Sigmoid colon (tissue), 7 donors: ENCODE results near the gene IL1RAPL2. TPM values are rescaled to one million over a fixed set of nuclear protein-coding genes. Genes with fewer than 3 reads are reported as not detected.

Source experiments
- DNase-seq: peaks from one replicate; pipeline ENCODE4 v3.0.0-alpha.2; 2019
- H3K27ac ChIP-seq, 4 donors: fragments of 200-600 bp; sonication (generic); one replicate each; pipeline ENCODE4 v1.5.1; 2016 to 2019; ENCODE audit warnings: mild to moderate bottlenecking in 1 of 4
- H3K27me3 ChIP-seq, 3 donors: fragments of 200-600 bp; sonication (generic); one replicate each; pipeline ENCODE4 v1.5.1; 2019; ENCODE audit warnings: mild to moderate bottlenecking in 1 of 3
- H3K36me3 ChIP-seq, 4 donors: fragments of 200-600 bp; sonication (generic); one replicate each; pipeline ENCODE4 v1.5.1; 2016 to 2019
- H3K4me1 ChIP-seq, 4 donors: fragments of 200-600 bp; sonication (generic); one replicate each; pipeline ENCODE4 v1.5.1; 2017 to 2019
- H3K4me3 ChIP-seq, 4 donors: fragments of 200-600 bp; sonication (generic); one replicate each; pipeline ENCODE4 v1.5.1; 2017 to 2019; ENCODE audit warnings: mild to moderate bottlenecking in 2 of 4, moderate library complexity in 1 of 4
- H3K9me3 ChIP-seq, 4 donors: fragments of 200-600 bp in 3 of 4; sonication (generic) in 3 of 4; one replicate each; pipeline versions ENCODE4 v1.5.1 to v1.6.1; 2013 to 2019
- EP300 ChIP-seq, 4 donors: sonication (generic); formaldehyde crosslinking; IDR thresholded peaks; one replicate each; pipeline ENCODE4 v1.6.1; 2017; ENCODE audit warnings: antibody characterized with exemption in 4 of 4
- POLR2A ChIP-seq, 2 donors: fragments of 450-650 bp; IDR thresholded peaks; one replicate each; pipeline ENCODE4 v1.6.1; 2016; ENCODE audit warnings: antibody characterized with exemption in 2 of 2, mild to moderate bottlenecking in 2 of 2, moderate library complexity in 2 of 2
- POLR2AphosphoS5 ChIP-seq, 4 donors: sonication (generic); formaldehyde crosslinking; IDR thresholded peaks; one replicate each; pipeline ENCODE4 v1.6.1; 2017; ENCODE audit warnings: antibody characterized with exemption in 4 of 4
- WGBS, 2 donors: extraction: QIAGEN DNeasy Blood & Tissue Kit; methylation state at CpG; one replicate each; pipeline ENCODE4 v1.1.7; 2013; 5-methylcytosine and 5-hydroxymethylcytosine counted together
- intact Hi-C: fragments of 100-400 bp; cut with DNase I; formaldehyde crosslinking; loops from one replicate; pipeline ENCODE4 v1.15.1; 2023
- polyA plus RNA-seq, 3 donors: library from polyadenylated mRNA; stranded (reverse); fragments of 200-250 nt; gene quantifications; one replicate each; pipeline ENCODE4 v1.2.3, GENCODE V29; 2013
- total RNA-seq, 4 donors: library from RNA; depleted of rRNA; stranded (reverse); fragments of >200 nt; gene quantifications; one replicate each; pipeline ENCODE4 v1.1.0, GENCODE V29; 2016
- TF ChIP-seq, protein P1 (sequence below), 4 experiments: fragments of 450-650 bp in 3 of 4; fragments of 200-600 bp in 1 of 4; IDR thresholded peaks; one replicate each; pipeline ENCODE4 v1.5.1; 2016 to 2019; ENCODE audit warnings: antibody characterized with exemption in 4 of 4, mild to moderate bottlenecking in 3 of 4, moderate library complexity in 2 of 4
- donor health status: healthy with polysubstance abuse.
- donor health status: Bipolar disorder and iron deficiency.
- donor health status: healthy.

Gene IL1RAPL2
- total and polyA plus RNA-seq, 7 donors: 0.01 to 1.1 (median 0.79) TPM; not detected in 3

DNA sequence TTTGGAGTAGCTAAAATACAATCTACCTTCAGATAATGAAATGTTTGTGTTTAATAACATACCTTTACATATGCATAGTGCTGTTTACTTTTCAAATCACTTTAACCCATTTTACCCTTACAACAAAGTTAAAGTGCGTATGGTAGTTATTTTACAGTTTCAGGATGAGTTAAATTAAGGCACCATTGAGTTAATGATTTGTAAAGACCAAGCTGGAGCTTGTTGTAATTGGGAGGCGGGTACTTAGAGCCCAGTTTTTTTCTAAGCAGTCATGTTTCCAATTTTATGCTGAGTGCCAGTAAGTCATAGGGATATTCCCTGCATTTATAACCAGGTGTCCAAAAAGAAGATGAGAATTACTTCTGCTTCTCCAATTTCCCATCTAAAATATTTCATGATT is 1172.2 kb downstream of the IL1RAPL2 start:
- 19 to 58% methylated on average over 2 of the region's 2 CpGs for WGBS, 2 donors
- no peaks in the 10 kb centered on the region for H3K9me3 ChIP-seq
- no peaks in the 10 kb centered on the region for H3K27me3 ChIP-seq
- no peaks in the 10 kb centered on the region for H3K36me3 ChIP-seq
- no peak overlapping the region for H3K4me3 ChIP-seq
- H3K27ac ChIP-seq: no peak overlapping the region
- intact Hi-C loops: no loop called here
- H3K4me1 ChIP-seq: no peaks in the 10 kb centered on the region
- TF ChIP-seq, protein P1, sequence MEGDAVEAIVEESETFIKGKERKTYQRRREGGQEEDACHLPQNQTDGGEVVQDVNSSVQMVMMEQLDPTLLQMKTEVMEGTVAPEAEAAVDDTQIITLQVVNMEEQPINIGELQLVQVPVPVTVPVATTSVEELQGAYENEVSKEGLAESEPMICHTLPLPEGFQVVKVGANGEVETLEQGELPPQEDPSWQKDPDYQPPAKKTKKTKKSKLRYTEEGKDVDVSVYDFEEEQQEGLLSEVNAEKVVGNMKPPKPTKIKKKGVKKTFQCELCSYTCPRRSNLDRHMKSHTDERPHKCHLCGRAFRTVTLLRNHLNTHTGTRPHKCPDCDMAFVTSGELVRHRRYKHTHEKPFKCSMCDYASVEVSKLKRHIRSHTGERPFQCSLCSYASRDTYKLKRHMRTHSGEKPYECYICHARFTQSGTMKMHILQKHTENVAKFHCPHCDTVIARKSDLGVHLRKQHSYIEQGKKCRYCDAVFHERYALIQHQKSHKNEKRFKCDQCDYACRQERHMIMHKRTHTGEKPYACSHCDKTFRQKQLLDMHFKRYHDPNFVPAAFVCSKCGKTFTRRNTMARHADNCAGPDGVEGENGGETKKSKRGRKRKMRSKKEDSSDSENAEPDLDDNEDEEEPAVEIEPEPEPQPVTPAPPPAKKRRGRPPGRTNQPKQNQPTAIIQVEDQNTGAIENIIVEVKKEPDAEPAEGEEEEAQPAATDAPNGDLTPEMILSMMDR (IDR thresholded peaks at IDR 0.05): no peak
- TF ChIP-seq POLR2A (IDR thresholded peaks at IDR 0.05) (no peak), POLR2AphosphoS5 (IDR thresholded peaks at IDR 0.05) (no peak), EP300 (IDR thresholded peaks at IDR 0.05) (no peak)
- DNase-seq: no peak

DNA sequence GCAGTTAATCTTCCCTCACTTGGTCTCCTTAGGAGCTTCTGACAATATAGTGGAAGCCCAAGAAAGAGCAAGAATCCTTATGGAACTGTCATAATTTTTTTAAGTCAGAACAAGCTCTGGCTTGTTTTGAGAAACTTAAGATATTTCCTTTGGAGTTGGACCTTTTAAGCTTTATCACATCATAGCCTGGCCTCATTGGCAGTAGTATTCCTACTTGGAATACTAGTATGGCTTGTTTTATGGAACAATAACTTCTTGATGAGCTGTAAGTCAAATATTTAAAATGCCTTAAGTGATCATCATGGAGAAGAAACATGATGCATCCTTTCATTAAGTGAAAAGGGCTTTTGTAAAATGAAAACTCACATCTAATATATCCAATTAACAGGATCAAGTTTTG is 1178.3 kb downstream of the IL1RAPL2 start:
- H3K27ac ChIP-seq: no peak overlapping the region
- intact Hi-C loops: no loop called here
- H3K9me3 ChIP-seq: no peaks in the 10 kb centered on the region
- H3K36me3 ChIP-seq: no peaks in the 10 kb centered on the region
- H3K4me3 ChIP-seq: no peak overlapping the region
- no peaks in the 10 kb centered on the region for H3K4me1 ChIP-seq
- no peak for TF ChIP-seq EP300 (IDR thresholded peaks at IDR 0.05)
- TF ChIP-seq POLR2A (IDR thresholded peaks at IDR 0.05): no peak
- no peak for TF ChIP-seq POLR2AphosphoS5 (IDR thresholded peaks at IDR 0.05)
- TF ChIP-seq, protein P1 (IDR thresholded peaks at IDR 0.05): no peak
- no peak for DNase-seq
- no peaks in the 10 kb centered on the region for H3K27me3 ChIP-seq

DNA sequence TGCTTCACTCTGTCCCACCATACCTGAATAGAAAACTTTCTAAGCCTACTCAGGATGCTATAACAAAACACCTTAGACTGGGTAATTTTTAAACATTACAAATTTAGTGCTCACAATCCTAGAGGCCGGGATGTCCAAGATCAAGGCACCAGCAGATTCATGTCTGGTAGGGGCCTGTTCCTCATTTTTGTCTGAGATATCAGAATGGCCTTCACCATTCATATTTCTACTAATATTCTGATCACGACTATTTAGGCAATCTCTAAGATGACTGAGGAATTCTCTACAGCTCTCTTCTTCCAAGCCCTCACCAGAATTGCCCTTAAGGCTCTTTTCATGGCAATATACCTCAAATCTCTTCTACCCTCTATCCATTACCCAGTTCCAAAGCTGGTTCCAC is 1178.9 kb downstream of the IL1RAPL2 start:
- Histone ChIP-seq H3K4me1 (no peaks in the 10 kb centered on the region), H3K4me3 (no peak overlapping the region), H3K9me3 (no peaks in the 10 kb centered on the region), H3K27me3 (no peaks in the 10 kb centered on the region), H3K36me3 (no peaks in the 10 kb centered on the region), H3K27ac (no peak overlapping the region)
- no peak for DNase-seq
- WGBS, 2 donors: 63 to 79% methylated on average over 2 of the region's 2 CpGs
- intact Hi-C loops: no loop called here
- TF ChIP-seq POLR2AphosphoS5 (IDR thresholded peaks at IDR 0.05) (no peak), EP300 (IDR thresholded peaks at IDR 0.05) (no peak), POLR2A (IDR thresholded peaks at IDR 0.05) (no peak)
- TF ChIP-seq, protein P1 (IDR thresholded peaks at IDR 0.05): no peak

DNA sequence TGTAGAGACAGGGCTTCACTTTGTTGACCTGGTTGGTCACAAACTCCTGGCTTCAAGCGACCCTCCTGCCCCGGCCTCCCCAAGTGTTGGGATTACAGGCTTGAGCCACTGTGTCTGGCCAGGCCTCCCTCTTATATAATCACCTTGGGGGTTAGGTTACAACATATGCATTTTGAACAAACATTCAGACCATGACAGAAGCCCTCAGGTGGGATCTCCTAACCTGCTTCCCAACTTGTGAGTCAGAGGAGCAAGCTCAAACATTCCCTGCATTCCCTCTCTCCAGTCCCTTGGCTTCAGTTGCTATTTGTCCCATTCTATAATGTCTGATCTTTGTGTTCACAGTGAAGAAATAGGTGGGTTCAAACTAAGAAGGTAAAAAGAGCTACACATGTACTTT is 1179.9 kb downstream of the IL1RAPL2 start:
- 85 to 94% methylated on average over 2 of the region's 2 CpGs for WGBS, 2 donors
- Histone ChIP-seq H3K9me3 (no peaks in the 10 kb centered on the region), H3K4me3 (no peak overlapping the region), H3K4me1 (no peaks in the 10 kb centered on the region), H3K27me3 (no peaks in the 10 kb centered on the region), H3K27ac (no peak overlapping the region), H3K36me3 (no peaks in the 10 kb centered on the region)
- intact Hi-C loops: no loop called here
- DNase-seq: no peak
- TF ChIP-seq POLR2AphosphoS5 (IDR thresholded peaks at IDR 0.05): no peak
- TF ChIP-seq EP300 (IDR thresholded peaks at IDR 0.05): no peak
- TF ChIP-seq, protein P1 (IDR thresholded peaks at IDR 0.05): no peak
- TF ChIP-seq POLR2A (IDR thresholded peaks at IDR 0.05): no peak

DNA sequence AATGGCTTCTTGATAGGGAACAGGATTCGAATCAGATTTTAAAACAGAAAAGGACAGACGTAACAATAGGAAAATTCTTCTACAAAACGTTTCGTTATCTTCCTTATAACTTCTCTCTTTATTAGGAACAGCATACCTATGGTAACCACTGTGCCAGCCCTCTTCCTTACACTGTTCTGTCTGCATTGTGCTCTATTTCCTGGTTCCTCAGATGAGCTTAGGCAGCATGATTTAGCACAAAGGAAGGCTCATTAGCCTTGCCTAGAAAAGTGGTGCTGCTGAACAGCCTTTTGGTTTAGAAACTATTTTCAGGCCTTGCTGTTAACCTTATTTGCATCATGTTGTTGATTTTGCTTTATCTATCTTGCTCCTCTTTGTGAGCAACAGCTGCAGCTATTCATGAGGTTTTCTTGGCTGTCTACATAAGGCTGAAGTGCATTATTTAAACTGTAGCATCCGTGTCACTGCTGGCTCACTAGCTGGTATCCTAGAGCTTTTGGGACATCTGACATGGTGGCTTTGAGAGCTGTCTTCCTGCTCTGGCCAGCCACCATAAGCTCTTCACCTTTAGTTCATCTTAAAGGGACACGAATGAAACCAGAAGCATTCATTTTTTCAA is 1186.4 kb downstream of the IL1RAPL2 start:
- 42 to 53% methylated on average over 6 of the region's 6 CpGs for WGBS, 2 donors
- TF ChIP-seq POLR2A (IDR thresholded peaks at IDR 0.05) (no peak), POLR2AphosphoS5 (IDR thresholded peaks at IDR 0.05) (no peak), EP300 (IDR thresholded peaks at IDR 0.05) (no peak)
- TF ChIP-seq, protein P1 (IDR thresholded peaks at IDR 0.05): no peak
- no peaks in the 10 kb centered on the region for H3K9me3 ChIP-seq
- H3K27me3 ChIP-seq: no peaks in the 10 kb centered on the region
- no peaks in the 10 kb centered on the region for H3K36me3 ChIP-seq
- no peak overlapping the region for H3K4me3 ChIP-seq
- intact Hi-C loops: no loop called here
- DNase-seq: no peak
- H3K4me1 ChIP-seq: no peaks in the 10 kb centered on the region
- H3K27ac ChIP-seq: no peak overlapping the region
